ENCODE measurements around the gene HOXB9.

DNA sequence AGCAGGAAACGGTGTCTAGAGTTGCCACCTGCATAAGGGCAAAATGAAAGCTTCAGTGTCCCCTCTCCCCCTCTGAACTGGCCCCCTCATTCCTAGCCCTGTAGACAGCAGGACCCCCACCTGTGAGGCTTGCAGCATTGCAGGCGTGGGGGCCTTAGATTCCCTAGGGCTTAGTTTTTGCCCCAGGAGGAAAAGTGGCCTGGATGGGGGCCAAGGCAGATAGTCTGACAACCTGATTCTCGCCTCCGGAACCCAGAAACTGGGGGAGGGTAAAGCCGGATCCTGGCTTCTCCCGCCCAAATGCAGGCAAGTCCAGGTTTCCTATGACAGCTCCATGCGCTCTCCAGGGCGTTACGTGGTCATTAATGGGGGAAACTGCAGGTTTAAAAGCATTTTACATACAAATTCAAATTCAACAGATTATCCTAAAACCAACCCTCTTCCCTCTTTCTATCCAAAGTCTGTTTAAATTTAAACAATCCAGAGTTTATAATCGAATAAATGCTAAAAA is 20.7 kb downstream of the HOXB9 start:
- TF ChIP-seq, protein P1, sequence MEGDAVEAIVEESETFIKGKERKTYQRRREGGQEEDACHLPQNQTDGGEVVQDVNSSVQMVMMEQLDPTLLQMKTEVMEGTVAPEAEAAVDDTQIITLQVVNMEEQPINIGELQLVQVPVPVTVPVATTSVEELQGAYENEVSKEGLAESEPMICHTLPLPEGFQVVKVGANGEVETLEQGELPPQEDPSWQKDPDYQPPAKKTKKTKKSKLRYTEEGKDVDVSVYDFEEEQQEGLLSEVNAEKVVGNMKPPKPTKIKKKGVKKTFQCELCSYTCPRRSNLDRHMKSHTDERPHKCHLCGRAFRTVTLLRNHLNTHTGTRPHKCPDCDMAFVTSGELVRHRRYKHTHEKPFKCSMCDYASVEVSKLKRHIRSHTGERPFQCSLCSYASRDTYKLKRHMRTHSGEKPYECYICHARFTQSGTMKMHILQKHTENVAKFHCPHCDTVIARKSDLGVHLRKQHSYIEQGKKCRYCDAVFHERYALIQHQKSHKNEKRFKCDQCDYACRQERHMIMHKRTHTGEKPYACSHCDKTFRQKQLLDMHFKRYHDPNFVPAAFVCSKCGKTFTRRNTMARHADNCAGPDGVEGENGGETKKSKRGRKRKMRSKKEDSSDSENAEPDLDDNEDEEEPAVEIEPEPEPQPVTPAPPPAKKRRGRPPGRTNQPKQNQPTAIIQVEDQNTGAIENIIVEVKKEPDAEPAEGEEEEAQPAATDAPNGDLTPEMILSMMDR (IDR thresholded peaks at IDR 0.05 in 2 of 3, conservative IDR thresholded peaks at IDR 0.05 in 1 of 3; ENCODE audit: control insufficient read depth in 2 of 3, extremely low read depth in 1 of 3, insufficient read depth in 1 of 3, low read depth in 3 of 3, low read length in 3 of 3) = no peak
- TF ChIP-seq, protein P2, sequence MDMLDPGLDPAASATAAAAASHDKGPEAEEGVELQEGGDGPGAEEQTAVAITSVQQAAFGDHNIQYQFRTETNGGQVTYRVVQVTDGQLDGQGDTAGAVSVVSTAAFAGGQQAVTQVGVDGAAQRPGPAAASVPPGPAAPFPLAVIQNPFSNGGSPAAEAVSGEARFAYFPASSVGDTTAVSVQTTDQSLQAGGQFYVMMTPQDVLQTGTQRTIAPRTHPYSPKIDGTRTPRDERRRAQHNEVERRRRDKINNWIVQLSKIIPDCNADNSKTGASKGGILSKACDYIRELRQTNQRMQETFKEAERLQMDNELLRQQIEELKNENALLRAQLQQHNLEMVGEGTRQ (IDR thresholded peaks at IDR 0.05; ENCODE audit: borderline replicate concordance, low read depth, low read length) = no peak
- TF ChIP-seq EZH2 (IDR thresholded peaks at IDR 0.05; ENCODE audit: borderline replicate concordance, control insufficient read depth, low read depth, low read length) = no peak
- no peak for TF ChIP-seq CHD2 (IDR thresholded peaks at IDR 0.05; ENCODE audit: borderline replicate concordance, low read depth, low read length)
- TF ChIP-seq, protein P3, sequence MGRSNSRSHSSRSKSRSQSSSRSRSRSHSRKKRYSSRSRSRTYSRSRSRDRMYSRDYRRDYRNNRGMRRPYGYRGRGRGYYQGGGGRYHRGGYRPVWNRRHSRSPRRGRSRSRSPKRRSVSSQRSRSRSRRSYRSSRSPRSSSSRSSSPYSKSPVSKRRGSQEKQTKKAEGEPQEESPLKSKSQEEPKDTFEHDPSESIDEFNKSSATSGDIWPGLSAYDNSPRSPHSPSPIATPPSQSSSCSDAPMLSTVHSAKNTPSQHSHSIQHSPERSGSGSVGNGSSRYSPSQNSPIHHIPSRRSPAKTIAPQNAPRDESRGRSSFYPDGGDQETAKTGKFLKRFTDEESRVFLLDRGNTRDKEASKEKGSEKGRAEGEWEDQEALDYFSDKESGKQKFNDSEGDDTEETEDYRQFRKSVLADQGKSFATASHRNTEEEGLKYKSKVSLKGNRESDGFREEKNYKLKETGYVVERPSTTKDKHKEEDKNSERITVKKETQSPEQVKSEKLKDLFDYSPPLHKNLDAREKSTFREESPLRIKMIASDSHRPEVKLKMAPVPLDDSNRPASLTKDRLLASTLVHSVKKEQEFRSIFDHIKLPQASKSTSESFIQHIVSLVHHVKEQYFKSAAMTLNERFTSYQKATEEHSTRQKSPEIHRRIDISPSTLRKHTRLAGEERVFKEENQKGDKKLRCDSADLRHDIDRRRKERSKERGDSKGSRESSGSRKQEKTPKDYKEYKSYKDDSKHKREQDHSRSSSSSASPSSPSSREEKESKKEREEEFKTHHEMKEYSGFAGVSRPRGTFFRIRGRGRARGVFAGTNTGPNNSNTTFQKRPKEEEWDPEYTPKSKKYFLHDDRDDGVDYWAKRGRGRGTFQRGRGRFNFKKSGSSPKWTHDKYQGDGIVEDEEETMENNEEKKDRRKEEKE (IDR thresholded peaks at IDR 0.05) = no peak
- TF ChIP-seq NRF1 (conservative IDR thresholded peaks at IDR 0.05; ENCODE audit: low read depth, low read length) = no peak
- no peak for TF ChIP-seq RELA (IDR thresholded peaks at IDR 0.05; ENCODE audit: borderline replicate concordance, partially characterized antibody)
- no peak for TF ChIP-seq JUND (IDR thresholded peaks at IDR 0.05; ENCODE audit: low read depth, low read length)
- TF ChIP-seq RBBP5 (conservative IDR thresholded peaks at IDR 0.05) = no peak
